ENCODE data around the gene SMYD2. TPM values are rescaled to one million over a fixed set of nuclear protein-coding genes. Genes with fewer than 3 reads are reported as not detected.

Gene SMYD2
- total RNA-seq, 2 experiments from 2014 or later = 20.8 to 26.5 TPM

GRCh38 chr1:214282630-214283242, 1.8 kb downstream of the SMYD2 start:
- H3K4me3 ChIP-seq (ENCODE audit: low read depth, low read length, poor library complexity, severe bottlenecking) = peak overlapping the region; percentile 72
- DNase-seq (ENCODE audit: low spot score) = no peak
- peaks cover 21% of the 10 kb centered on the region for H3K4me1 ChIP-seq (ENCODE audit: insufficient read depth, low read length, poor library complexity, severe bottlenecking)
- peaks cover 15% of the 10 kb centered on the region; the same call in 1 of the 2 replicates for H3K79me2 ChIP-seq (ENCODE audit: insufficient read depth, low read depth, low read length)
- TF ChIP-seq CTCF (conservative IDR thresholded peaks at IDR 0.05; ENCODE audit: low read length) (no peak), EZH2phosphoT487 (IDR thresholded peaks at IDR 0.05; ENCODE audit: borderline replicate concordance, low read depth, low read length) (no peak)
- no TSS peak for BruUV-seq (replicated peaks)
- H3K36me3 ChIP-seq (ENCODE audit: insufficient read depth, low read length) = no peaks in the 10 kb centered on the region
- no peaks in the 10 kb centered on the region for H3K9me2 ChIP-seq (ENCODE audit: insufficient read depth, low read length)
- H3K4me2 ChIP-seq (ENCODE audit: low read length) = peak overlapping the region; percentile 83
- H3K9me3 ChIP-seq (ENCODE audit: low read length) = no peaks in the 10 kb centered on the region
- POLR2A ChIA-PET = interaction anchor here (0.6 to 0.7 kb wide), 2 partner anchors 8 to 24 kb away, joined by 3 read pairs; no protein-coding TSS in a partner anchor
- intact Hi-C loops (cut with micrococcal nuclease; ENCODE audit: unreplicated experiment) = loop anchor here (5.0 kb wide), 2 partner anchors 45 to 320 kb away; partner anchors contain the start of gene CENPF
- CTCF ChIA-PET (ENCODE audit: unreplicated experiment) = no interaction called here
- no peak overlapping the region for H3K27ac ChIP-seq (ENCODE audit: low read depth, low read length, poor library complexity, severe bottlenecking)
- 0 out of 2 replicates have a peak, but pooled peaks cover 2% of the 10 kb centered on the region for H4K20me1 ChIP-seq (ENCODE audit: insufficient read depth, low read length)
- H2AFZ ChIP-seq (ENCODE audit: low read length) = 0 out of 2 replicates have a peak overlapping the region, but pooled peaks have one; percentile 90

GRCh38 chr1:214285610-214286440, 4.9 kb downstream of the SMYD2 start:
- Histone ChIP-seq H3K4me3 (ENCODE audit: low read depth, low read length, poor library complexity, severe bottlenecking) (no peak overlapping the region), H3K27ac (ENCODE audit: low read depth, low read length, poor library complexity, severe bottlenecking) (no peak overlapping the region), H3K4me1 (ENCODE audit: insufficient read depth, low read length, poor library complexity, severe bottlenecking) (peaks cover 8% of the 10 kb centered on the region), H3K9me2 (ENCODE audit: insufficient read depth, low read length) (no peaks in the 10 kb centered on the region), H3K36me3 (ENCODE audit: insufficient read depth, low read length) (no peaks in the 10 kb centered on the region), H4K20me1 (ENCODE audit: insufficient read depth, low read length) (peaks cover 5% of the 10 kb centered on the region; the same call in 1 of the 2 replicates), H2AFZ (ENCODE audit: low read length) (no peak overlapping the region), H3K9me3 (ENCODE audit: low read length) (no peaks in the 10 kb centered on the region), H3K4me2 (ENCODE audit: low read length) (no peak overlapping the region), H3K79me2 (ENCODE audit: insufficient read depth, low read depth, low read length) (peaks cover 15% of the 10 kb centered on the region; the same call in 1 of the 2 replicates)
- no TSS peak for BruUV-seq (replicated peaks)
- intact Hi-C loops (cut with micrococcal nuclease; ENCODE audit: unreplicated experiment) = no loop called here
- no peak for DNase-seq (ENCODE audit: low spot score)
- CTCF ChIA-PET (ENCODE audit: unreplicated experiment) = interaction anchor here (0.5 kb wide), 1 partner anchor 495 kb away, joined by 3 read pairs; no protein-coding TSS in a partner anchor
- POLR2A ChIA-PET = interaction anchor here (0.5 to 1.1 kb wide), 3 partner anchors 10 to 233 kb away, joined by 3 to 4 read pairs (median 3); no protein-coding TSS in a partner anchor
- TF ChIP-seq CTCF (conservative IDR thresholded peaks at IDR 0.05; ENCODE audit: low read length) = no peak
- no peak for TF ChIP-seq EZH2phosphoT487 (IDR thresholded peaks at IDR 0.05; ENCODE audit: borderline replicate concordance, low read depth, low read length)

All from OCI-LY7 (cell line).